Measurements from ENCODE around the gene SIGLEC14. TPM values are rescaled to one million over a fixed set of nuclear protein-coding genes. Genes with fewer than 3 reads are reported as not detected.

SIGLEC14 gene
- total RNA-seq, 1 donor from 2014 or later = not detected

GRCh38 chr19:51687791-51688670 is 41.4 kb upstream of the SIGLEC14 start:
- Histone ChIP-seq H3K9ac (ENCODE audit: low read length) (peak overlapping the region; percentile 96), H3K36me3 (ENCODE audit: insufficient read depth, low read length) (peaks cover under 1% of the 10 kb centered on the region), H3K4me2 (ENCODE audit: low read length) (peak overlapping the region; percentile 100), H2AFZ (ENCODE audit: low read depth, low read length) (peak overlapping the region; percentile 70), H3K27ac (ENCODE audit: low read depth, low read length) (peak overlapping the region; percentile 85), H3K9me3 (ENCODE audit: insufficient read depth, low read depth, low read length) (no peaks in the 10 kb centered on the region), H4K20me1 (ENCODE audit: insufficient read depth, low read length) (peaks cover 30% of the 10 kb centered on the region), H3K4me1 (ENCODE audit: insufficient read depth, low read length) (peaks cover 30% of the 10 kb centered on the region), H3K4me3 (ENCODE audit: insufficient read depth, low read depth, low read length) (peak overlapping the region; percentile 65), H3K27me3 (ENCODE audit: insufficient read depth, low read length) (no peaks in the 10 kb centered on the region), H3K79me2 (ENCODE audit: insufficient read depth, low read length) (peaks cover 49% of the 10 kb centered on the region)
- Mint-ChIP-seq H3K36me3 (ENCODE audit: low read depth, unreplicated experiment) (peaks cover 6% of the 10 kb centered on the region), H3K4me3 (ENCODE audit: unreplicated experiment) (peak overlapping the region; percentile 95), H3K27me3 (ENCODE audit: low read depth, unreplicated experiment) (no peaks in the 10 kb centered on the region), H3K9me3 (ENCODE audit: unreplicated experiment) (no peaks in the 10 kb centered on the region), H3K27ac (ENCODE audit: unreplicated experiment) (peak overlapping the region; percentile 98), H3K4me1 (ENCODE audit: low read depth, unreplicated experiment) (peaks cover 15% of the 10 kb centered on the region)
- TF ChIP-seq CTCF (IDR thresholded peaks at IDR 0.05; ENCODE audit: insufficient read depth, low read depth, low read length) (no peak), EZH2 (IDR thresholded peaks at IDR 0.05; ENCODE audit: insufficient read depth, low read length) (no peak)
- peak; percentile 45 for DNase-seq (ENCODE audit: low read depth)
- FAIRE-seq = no peak

- Mint-ChIP-seq H3K36me3 (ENCODE audit: low read depth, unreplicated experiment) (peaks cover 2% of the 10 kb centered on the region), H3K9me3 (ENCODE audit: unreplicated experiment) (no peaks in the 10 kb centered on the region), H3K4me3 (ENCODE audit: unreplicated experiment) (peak overlapping the region; percentile 67), H3K27ac (ENCODE audit: unreplicated experiment) (peak overlapping the region; percentile 41), H3K4me1 (ENCODE audit: low read depth, unreplicated experiment) (peaks cover 13% of the 10 kb centered on the region), H3K27me3 (ENCODE audit: low read depth, unreplicated experiment) (no peaks in the 10 kb centered on the region)
- Histone ChIP-seq H2AFZ (ENCODE audit: low read depth, low read length) (no peak overlapping the region), H3K4me1 (ENCODE audit: insufficient read depth, low read length) (peaks cover 15% of the 10 kb centered on the region), H3K27ac (ENCODE audit: low read depth, low read length) (no peak overlapping the region), H3K27me3 (ENCODE audit: insufficient read depth, low read length) (no peaks in the 10 kb centered on the region), H3K9ac (ENCODE audit: low read length) (no peak overlapping the region), H3K36me3 (ENCODE audit: insufficient read depth, low read length) (no peaks in the 10 kb centered on the region), H3K79me2 (ENCODE audit: insufficient read depth, low read length) (peaks cover 31% of the 10 kb centered on the region), H4K20me1 (ENCODE audit: insufficient read depth, low read length) (peaks cover 12% of the 10 kb centered on the region), H3K4me2 (ENCODE audit: low read length) (no peak overlapping the region), H3K4me3 (ENCODE audit: insufficient read depth, low read depth, low read length) (no peak overlapping the region), H3K9me3 (ENCODE audit: insufficient read depth, low read depth, low read length) (no peaks in the 10 kb centered on the region)
- DNase-seq (ENCODE audit: low read depth) (no peak), FAIRE-seq (no peak)
- no peak for TF ChIP-seq CTCF (IDR thresholded peaks at IDR 0.05; ENCODE audit: insufficient read depth, low read depth, low read length)
- no peak for TF ChIP-seq EZH2 (IDR thresholded peaks at IDR 0.05; ENCODE audit: insufficient read depth, low read length)
Observed at GRCh38 chr19:51686171-51686570, 39.5 kb upstream of the SIGLEC14 start.

Measured in astrocyte (in vitro differentiated cells and primary cell).